GM23338 (cell line): ENCODE measurements around the gene SLC35F6. TPM values are rescaled to one million over a fixed set of nuclear protein-coding genes. Genes with fewer than 3 reads are reported as not detected.

ENCODE experiments used
- ATAC-seq: fragments of 200-7000 bp; cut with Tn5 transposase; 3 replicates; pipeline ENCODE4 v1.9.1; 2020
- DNase-seq: peaks from one replicate; pipeline ENCODE4 v3.0.0-alpha.2; 2015; ENCODE audit warnings: low spot score
- H2AFZ ChIP-seq: fragments of 200-600 bp; sonication (generic); 2 replicates; pipeline ENCODE4 v1.8.0; 2016; ENCODE audit warnings: antibody characterized with exemption, mild to moderate bottlenecking, moderate library complexity
- H3F3A ChIP-seq: fragments of 200-600 bp; sonication (generic); replicated peaks from 2 replicates; pipeline ENCODE4 v1.8.0; 2017; ENCODE audit warnings: antibody characterized with exemption, mixed run types, low read depth
- H3K27ac ChIP-seq: fragments of 200-600 bp; sonication (generic); 2 replicates; pipeline ENCODE4 v1.6.1; 2016; ENCODE audit warnings: low read depth
- H3K27me3 ChIP-seq: fragments of 200-600 bp; sonication (generic); 2 replicates; pipeline ENCODE4 v1.8.0; 2016; ENCODE audit warnings: mild to moderate bottlenecking, mixed run types, moderate library complexity; ENCODE audit not compliant: insufficient read depth
- H3K36me3 ChIP-seq: fragments of 200-600 bp; sonication (generic); 2 replicates; pipeline ENCODE4 v1.8.0; 2016; ENCODE audit warnings: mild to moderate bottlenecking; ENCODE audit not compliant: insufficient read depth
- H3K4me1 ChIP-seq: fragments of 200-600 bp; sonication (generic); 2 replicates; pipeline ENCODE4 v1.8.0; 2016; ENCODE audit warnings: mild to moderate bottlenecking, moderate library complexity; ENCODE audit not compliant: insufficient read depth
- H3K4me2 ChIP-seq: fragments of 200-600 bp; sonication (generic); 2 replicates; pipeline ENCODE4 v1.7.1; 2017; ENCODE audit warnings: mixed run types
- H3K4me3 ChIP-seq: fragments of 200-600 bp; sonication (generic); 2 replicates; pipeline ENCODE4 v1.6.1; 2016; ENCODE audit warnings: mixed run types
- H3K79me2 ChIP-seq: fragments of 200-600 bp; sonication (generic); replicated peaks from 2 replicates; pipeline ENCODE4 v1.8.0; 2017; ENCODE audit warnings: mild to moderate bottlenecking; ENCODE audit not compliant: insufficient read depth
- H3K9me2 ChIP-seq: fragments of 200-600 bp; sonication (generic); 2 replicates; pipeline ENCODE4 v1.8.0; 2017; ENCODE audit not compliant: insufficient read depth
- H4K20me1 ChIP-seq: fragments of 200-600 bp; sonication (generic); replicated peaks from 2 replicates; pipeline ENCODE4 v1.8.0; 2017; ENCODE audit warnings: mild to moderate bottlenecking; ENCODE audit not compliant: insufficient read depth
- H3K27ac Mint-ChIP-seq: 2 replicates; pipeline ENCODE4 v1.8.0; 2020; ENCODE audit warnings: inconsistent platforms, mild to moderate bottlenecking, moderate library complexity, mixed read lengths
- H3K27me3 Mint-ChIP-seq: 3 replicates; pipeline ENCODE4 v1.8.0; 2022; ENCODE audit warnings: low read depth, mild to moderate bottlenecking, moderate library complexity, mixed read lengths, inconsistent platforms; ENCODE audit not compliant: insufficient read depth, poor library complexity
- H3K36me3 Mint-ChIP-seq: 3 replicates; pipeline ENCODE4 v1.8.0; 2021; ENCODE audit warnings: low read depth, mild to moderate bottlenecking, inconsistent platforms, moderate library complexity, mixed read lengths
- H3K4me1 Mint-ChIP-seq: 3 replicates; pipeline ENCODE4 v1.8.0; 2020; ENCODE audit warnings: mild to moderate bottlenecking, inconsistent platforms, mixed read lengths
- H3K4me3 Mint-ChIP-seq: 3 replicates; pipeline ENCODE4 v1.8.0; 2021; ENCODE audit warnings: moderate library complexity, mild to moderate bottlenecking, inconsistent platforms, mixed read lengths
- H3K9me3 Mint-ChIP-seq: 3 replicates; pipeline ENCODE4 v1.8.0; 2020; ENCODE audit warnings: moderate library complexity, mild to moderate bottlenecking, inconsistent platforms, mixed read lengths
- JUNB ChIP-seq: IDR thresholded peaks from one replicate; pipeline ENCODE4 v1.6.1; 2016; ENCODE audit warnings: antibody characterized with exemption; ENCODE audit not compliant: unreplicated experiment
- NANOG ChIP-seq: IDR thresholded peaks from 2 replicates; pipeline ENCODE4 v1.6.1; 2016; ENCODE audit warnings: antibody characterized with exemption, borderline replicate concordance
- POLR2AphosphoS5 ChIP-seq: IDR thresholded peaks from 2 replicates; pipeline ENCODE4 v1.6.1; 2016; ENCODE audit warnings: antibody characterized with exemption, low read depth
- long read RNA-seq: library from polyadenylated mRNA; unstranded; transcript quantifications from one replicate; pipeline ENCODE4 v2.0.0, GENCODE V29; 2020; ENCODE audit not compliant: unreplicated experiment
- polyA plus RNA-seq: library from polyadenylated mRNA; unstranded; fragments of >200 nt; fragmentation: Nextera tagmentation; extraction: Ambion mirVana; gene quantifications from 2 replicates; pipeline ENCODE4 v1.2.1, GENCODE V29; 2016
- total RNA-seq: library from RNA; depleted of rRNA; stranded (reverse); fragments of >200 nt; shearing (Covaris generic); gene quantifications from 2 replicates; pipeline ENCODE4 v1.2.3, GENCODE V29; 2014; rRNA removed
- TF ChIP-seq, protein P1 (sequence below): IDR thresholded peaks from one replicate; pipeline ENCODE4 v1.6.1; 2018; ENCODE audit warnings: antibody characterized with exemption; ENCODE audit not compliant: unreplicated experiment

SLC35F6 gene, protein sequence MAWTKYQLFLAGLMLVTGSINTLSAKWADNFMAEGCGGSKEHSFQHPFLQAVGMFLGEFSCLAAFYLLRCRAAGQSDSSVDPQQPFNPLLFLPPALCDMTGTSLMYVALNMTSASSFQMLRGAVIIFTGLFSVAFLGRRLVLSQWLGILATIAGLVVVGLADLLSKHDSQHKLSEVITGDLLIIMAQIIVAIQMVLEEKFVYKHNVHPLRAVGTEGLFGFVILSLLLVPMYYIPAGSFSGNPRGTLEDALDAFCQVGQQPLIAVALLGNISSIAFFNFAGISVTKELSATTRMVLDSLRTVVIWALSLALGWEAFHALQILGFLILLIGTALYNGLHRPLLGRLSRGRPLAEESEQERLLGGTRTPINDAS
- total RNA-seq (10.8 and 15.0 TPM in 2 replicates), polyA plus RNA-seq (4.9 and 6.0 TPM in 2 replicates)
- long read RNA-seq, partial matches to known transcripts: 0 of 1 reads
- long read RNA-seq, other reads (novel, unspliced or antisense): 0 of 1 reads

DNA sequence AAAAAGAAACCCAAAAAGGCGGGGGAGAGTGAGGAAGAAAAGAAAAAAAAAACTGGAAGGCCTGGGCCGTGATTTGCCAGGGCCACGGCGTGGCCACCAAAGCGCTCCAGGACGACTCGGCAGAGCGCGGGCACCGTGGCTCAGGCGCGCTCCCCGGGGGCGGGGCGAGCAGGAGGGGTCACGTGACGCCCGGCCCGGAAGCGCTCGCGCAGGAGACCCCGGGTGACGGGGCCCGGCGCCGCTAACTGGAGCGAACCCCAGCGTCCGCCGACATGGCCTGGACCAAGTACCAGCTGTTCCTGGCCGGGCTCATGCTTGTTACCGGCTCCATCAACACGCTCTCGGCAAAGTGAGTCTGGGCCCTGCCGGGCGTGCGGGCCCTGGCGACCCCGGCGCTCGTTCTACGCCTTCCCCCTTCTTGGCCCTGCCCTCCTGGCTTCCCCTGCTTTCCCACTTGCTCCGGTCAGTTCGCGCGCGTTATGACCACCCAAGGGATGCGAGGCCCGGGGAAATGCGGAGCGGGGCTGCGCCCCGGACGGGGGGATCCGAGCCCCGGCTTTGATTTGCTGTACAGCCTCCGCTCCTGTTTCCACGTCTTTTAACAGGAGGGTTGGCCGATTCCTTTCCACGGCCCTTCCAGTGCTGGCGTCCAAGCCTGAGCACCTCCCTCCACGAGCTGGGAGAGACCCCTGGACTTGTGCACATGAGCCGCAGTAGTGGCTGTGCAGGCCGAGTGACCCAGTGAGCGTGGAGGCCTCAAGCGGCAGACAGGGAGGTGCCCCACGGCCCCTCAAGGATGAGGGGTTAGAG is at the start of gene SLC35F6:
SLC35F6 (plus strand) TSS at position 207 of the 810 bp plus-strand sequence; CDS start at position 273, 66 bp downstream.
- Histone ChIP-seq H3K79me2 (no peaks in the 10 kb centered on the region), H4K20me1 (no peaks in the 10 kb centered on the region), H3K27ac (no peak within 1 kb of the TSS), H3K9me2 (no peaks in the 10 kb centered on the region), H3K27me3 (peaks cover 9% of the 10 kb centered on the region; the same call in 1 of the 2 replicates), H3K4me1 (no peaks in the 10 kb centered on the region), H3K4me2 (peak within 1 kb of the TSS; percentile 97), H3K36me3 (no peaks in the 10 kb centered on the region), H3K4me3 (peak within 1 kb of the TSS; percentile 91), H2AFZ (peak within 1 kb of the TSS; percentile 93), H3F3A (no peaks in the 10 kb centered on the region)
- ATAC-seq: peak; percentile 94
- H3K4me3 Mint-ChIP-seq: peak within 1 kb of the TSS; percentile 80
- H3K4me1 Mint-ChIP-seq: peaks cover 10% of the 10 kb centered on the region
- no peaks in the 10 kb centered on the region; the same call in 2 of the 3 replicates for H3K9me3 Mint-ChIP-seq
- no peak for TF ChIP-seq NANOG
- no peak for TF ChIP-seq JUNB
- TF ChIP-seq POLR2AphosphoS5: peak; percentile 78; the same call in 1 of the 2 replicates
- H3K27ac Mint-ChIP-seq: no peak within 1 kb of the TSS
- H3K36me3 Mint-ChIP-seq: no peaks in the 10 kb centered on the region
- H3K27me3 Mint-ChIP-seq: peaks cover 9% of the 10 kb centered on the region
- DNase-seq: peak; percentile 89

DNA sequence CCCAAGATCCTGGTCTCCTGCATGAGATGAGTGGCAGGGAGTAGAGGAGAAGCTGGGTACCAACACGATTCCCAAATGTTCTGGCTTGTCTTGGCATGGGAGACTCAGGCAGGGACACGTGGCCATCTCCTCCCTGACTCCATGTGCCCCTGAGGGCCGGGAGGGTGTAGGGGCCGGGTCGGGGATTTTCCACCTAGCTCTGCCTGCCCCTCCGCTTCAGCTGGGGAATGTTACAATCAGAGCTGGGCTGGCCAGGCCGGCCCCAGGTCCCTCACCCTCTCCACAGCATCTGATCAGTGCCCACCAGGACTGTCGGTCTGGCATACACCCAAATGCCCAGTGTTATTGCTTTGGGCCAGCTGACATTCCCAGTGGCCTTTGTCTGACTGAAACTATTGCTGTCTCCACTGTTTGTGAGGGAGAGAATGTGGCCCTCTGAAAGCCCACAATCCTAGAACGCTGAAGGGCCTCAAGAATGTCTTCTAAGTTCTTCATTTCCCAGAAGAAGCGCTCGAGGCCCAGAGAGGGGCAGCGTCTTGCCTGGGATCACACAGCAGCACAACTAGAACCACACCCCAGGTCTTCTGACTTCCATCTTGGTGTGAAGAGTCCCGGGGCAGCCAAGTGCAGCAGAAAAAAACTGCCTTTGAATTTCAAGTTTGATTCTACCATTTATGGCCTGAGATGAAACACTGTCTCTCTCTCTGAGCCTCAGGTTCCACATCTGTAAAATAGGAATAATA is 48.4 kb upstream of the SLC35F6 start:
- no peaks in the 10 kb centered on the region for H3K79me2 ChIP-seq
- H3K27me3 ChIP-seq: no peaks in the 10 kb centered on the region
- Mint-ChIP-seq H3K27ac (no peak overlapping the region), H3K27me3 (peaks cover 4% of the 10 kb centered on the region), H3K36me3 (no peaks in the 10 kb centered on the region), H3K4me1 (peaks cover 7% of the 10 kb centered on the region; the same call in 2 of the 3 replicates), H3K9me3 (no peaks in the 10 kb centered on the region; the same call in 2 of the 3 replicates), H3K4me3 (no peak overlapping the region)
- H3K4me3 ChIP-seq: no peak overlapping the region
- H4K20me1 ChIP-seq: no peaks in the 10 kb centered on the region
- H3K9me2 ChIP-seq: no peaks in the 10 kb centered on the region
- H3K4me1 ChIP-seq: no peaks in the 10 kb centered on the region
- H3K27ac ChIP-seq: no peak overlapping the region
- no peak for ATAC-seq
- no peak overlapping the region for H3K4me2 ChIP-seq
- H2AFZ ChIP-seq: no peak overlapping the region
- H3F3A ChIP-seq: no peaks in the 10 kb centered on the region
- DNase-seq: no peak
- no peaks in the 10 kb centered on the region for H3K36me3 ChIP-seq
- TF ChIP-seq, protein P1, sequence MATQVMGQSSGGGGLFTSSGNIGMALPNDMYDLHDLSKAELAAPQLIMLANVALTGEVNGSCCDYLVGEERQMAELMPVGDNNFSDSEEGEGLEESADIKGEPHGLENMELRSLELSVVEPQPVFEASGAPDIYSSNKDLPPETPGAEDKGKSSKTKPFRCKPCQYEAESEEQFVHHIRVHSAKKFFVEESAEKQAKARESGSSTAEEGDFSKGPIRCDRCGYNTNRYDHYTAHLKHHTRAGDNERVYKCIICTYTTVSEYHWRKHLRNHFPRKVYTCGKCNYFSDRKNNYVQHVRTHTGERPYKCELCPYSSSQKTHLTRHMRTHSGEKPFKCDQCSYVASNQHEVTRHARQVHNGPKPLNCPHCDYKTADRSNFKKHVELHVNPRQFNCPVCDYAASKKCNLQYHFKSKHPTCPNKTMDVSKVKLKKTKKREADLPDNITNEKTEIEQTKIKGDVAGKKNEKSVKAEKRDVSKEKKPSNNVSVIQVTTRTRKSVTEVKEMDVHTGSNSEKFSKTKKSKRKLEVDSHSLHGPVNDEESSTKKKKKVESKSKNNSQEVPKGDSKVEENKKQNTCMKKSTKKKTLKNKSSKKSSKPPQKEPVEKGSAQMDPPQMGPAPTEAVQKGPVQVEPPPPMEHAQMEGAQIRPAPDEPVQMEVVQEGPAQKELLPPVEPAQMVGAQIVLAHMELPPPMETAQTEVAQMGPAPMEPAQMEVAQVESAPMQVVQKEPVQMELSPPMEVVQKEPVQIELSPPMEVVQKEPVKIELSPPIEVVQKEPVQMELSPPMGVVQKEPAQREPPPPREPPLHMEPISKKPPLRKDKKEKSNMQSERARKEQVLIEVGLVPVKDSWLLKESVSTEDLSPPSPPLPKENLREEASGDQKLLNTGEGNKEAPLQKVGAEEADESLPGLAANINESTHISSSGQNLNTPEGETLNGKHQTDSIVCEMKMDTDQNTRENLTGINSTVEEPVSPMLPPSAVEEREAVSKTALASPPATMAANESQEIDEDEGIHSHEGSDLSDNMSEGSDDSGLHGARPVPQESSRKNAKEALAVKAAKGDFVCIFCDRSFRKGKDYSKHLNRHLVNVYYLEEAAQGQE: no peak
